Measurements from ENCODE around the gene ARHGEF3. TPM values are rescaled to one million over a fixed set of nuclear protein-coding genes. Genes with fewer than 3 reads are reported as not detected.
A peak's percentile ranks its signal among the peaks of the same experiment; 100 is the strongest.

Gene ARHGEF3
- total RNA-seq, 6 experiments from 2014 or later = 1.0 to 2.9 (median 1.6) TPM

GRCh38 chr3:56706629-56707028, 95.1 kb downstream of the ARHGEF3 start:
- H3K36me3 ChIP-seq = no peaks in the 10 kb centered on the region
- ATAC-seq = no peak
- H3K9me3 ChIP-seq = no peaks in the 10 kb centered on the region
- H3K4me1 ChIP-seq = no peaks in the 10 kb centered on the region
- no peak for DNase-seq
- no peaks in the 10 kb centered on the region for H3K27me3 ChIP-seq
- H3K27ac ChIP-seq = no peak overlapping the region
- no peak for TF ChIP-seq POLR2A (IDR thresholded peaks at IDR 0.05)
- TF ChIP-seq CTCF (IDR thresholded peaks at IDR 0.05) = no peak
- no peak overlapping the region for H3K4me3 ChIP-seq
- intact Hi-C loops (cut with DNase I) = no loop called here

GRCh38 chr3:56704706-56705105, 97.0 kb downstream of the ARHGEF3 start:
- intact Hi-C loops (cut with DNase I) = loop anchor here (5.0 kb wide), 3 partner anchors 98 to 288 kb away; partner anchors contain the start of gene ARHGEF3 (in 1 of the 2)
- Histone ChIP-seq H3K9me3 (no peaks in the 10 kb centered on the region), H3K27me3 (no peaks in the 10 kb centered on the region), H3K36me3 (no peaks in the 10 kb centered on the region), H3K27ac (no peak overlapping the region), H3K4me1 (no peaks in the 10 kb centered on the region), H3K4me3 (no peak overlapping the region)
- ATAC-seq = no peak
- no peak for DNase-seq
- whole genome bisulfite sequencing (ENCODE audit: insufficient coverage, low coverage, low lambda C conversion rate, missing lambda C conversion rate) = 55% methylated on average over 3 of the region's 3 CpGs
- TF ChIP-seq CTCF (IDR thresholded peaks at IDR 0.05) (no peak), POLR2A (IDR thresholded peaks at IDR 0.05) (no peak)

GRCh38 chr3:56702490-56703315, 99.0 kb downstream of the ARHGEF3 start:
- DNase-seq (peak in 1 of 3 donors; percentile 53), ATAC-seq (peak; percentile 79 to 93 (median 86))
- Histone ChIP-seq H3K4me3 (no peak overlapping the region), H3K9me3 (no peaks in the 10 kb centered on the region), H3K4me1 (no peaks in the 10 kb centered on the region), H3K27me3 (no peaks in the 10 kb centered on the region), H3K27ac (no peak overlapping the region), H3K36me3 (no peaks in the 10 kb centered on the region)
- TF ChIP-seq CTCF (IDR thresholded peaks at IDR 0.05) = peak; percentile 83 to 90 (median 84)
- no peak for TF ChIP-seq POLR2A (IDR thresholded peaks at IDR 0.05)
- WGBS (ENCODE audit: insufficient coverage, low coverage, low lambda C conversion rate, missing lambda C conversion rate) = 27% methylated on average over 5 of the region's 5 CpGs
- intact Hi-C loops (cut with DNase I) = loop anchor here (5.0 kb wide), 3 partner anchors 100 to 290 kb away; partner anchors contain the start of gene ARHGEF3 (in 1 of the 2)

DNA sequence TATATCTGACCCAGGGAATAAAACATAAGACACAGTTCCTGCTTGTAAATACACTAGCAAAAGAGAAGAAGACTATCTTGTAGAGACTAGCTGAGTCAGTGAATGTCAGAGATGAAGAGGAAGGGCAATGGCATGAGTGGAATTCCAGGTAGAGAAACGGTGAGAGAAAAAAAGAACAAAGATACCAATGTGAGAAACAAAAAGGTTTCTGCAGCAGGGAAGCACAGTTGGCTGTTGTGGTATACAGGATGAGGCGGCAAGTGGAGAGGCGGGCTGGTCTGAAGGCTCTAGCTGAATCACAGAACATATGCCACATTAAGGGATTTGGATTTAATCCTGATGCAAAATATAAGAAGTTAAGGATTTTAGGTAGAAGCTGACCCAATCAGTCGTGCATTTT, 101.6 kb downstream of the ARHGEF3 start:
- no peaks in the 10 kb centered on the region for H3K27me3 ChIP-seq
- H3K4me3 ChIP-seq = no peak overlapping the region
- no peaks in the 10 kb centered on the region for H3K4me1 ChIP-seq
- no peaks in the 10 kb centered on the region for H3K36me3 ChIP-seq
- H3K27ac ChIP-seq = no peak overlapping the region
- H3K9me3 ChIP-seq = no peaks in the 10 kb centered on the region
- TF ChIP-seq CTCF (IDR thresholded peaks at IDR 0.05) = no peak
- TF ChIP-seq POLR2A (IDR thresholded peaks at IDR 0.05) = no peak
- no peak for DNase-seq
- ATAC-seq = no peak
- 61% methylated on average over 4 of the region's 4 CpGs for WGBS (ENCODE audit: insufficient coverage, low coverage, low lambda C conversion rate, missing lambda C conversion rate)
- intact Hi-C loops (cut with DNase I) = loop anchor here (5.0 kb wide), 3 partner anchors 102 to 292 kb away; partner anchors contain the start of gene ARHGEF3 (in 1 of the 2)
